Common myeloid progenitor, CD34-positive (primary cell): Measurements from ENCODE around the gene RNF149.

ENCODE experiments used
- CTCF ChIA-PET: fragments of 350-600 bp; sonication (Branson Sonifier 250); formaldehyde crosslinking; loops from one replicate; lab custom pipeline; 2021; ENCODE audit warnings: antibody characterized with exemption; lab: Charles Lee
- POLR2A ChIA-PET: fragments of 350-600 bp; sonication (Branson Sonifier 250); formaldehyde crosslinking; loops from one replicate; lab custom pipeline; 2021; ENCODE audit warnings: antibody characterized with exemption; lab: Charles Lee
- DNase-seq, 3 donors: peaks; one replicate each; pipeline versions ENCODE4 v3.0.0 to v3.0.0-alpha.2; 2013
- H3K27ac ChIP-seq, 2 experiments: 1 replicate in 1 of 2; 2 replicates in 1 of 2; pipeline ENCODE4 v1.7.0; 2013; ENCODE audit warnings: inconsistent platforms in 2 of 2, low read length in 2 of 2, mild to moderate bottlenecking in 2 of 2, low read depth in 1 of 2, moderate library complexity in 1 of 2; ENCODE audit not compliant: severe bottlenecking in 2 of 2, insufficient read depth in 1 of 2, poor library complexity in 1 of 2
- H3K27me3 ChIP-seq, 5 experiments: replicated peaks in 2 of 5; 1 replicate in 3 of 5; 2 replicates in 2 of 5; pipeline versions ENCODE4 v1.6.1 to v1.7.0; 2013; ENCODE audit warnings: low read length in 4 of 5, mild to moderate bottlenecking in 2 of 5, moderate library complexity in 2 of 5, inconsistent platforms in 1 of 5; ENCODE audit not compliant: insufficient read depth in 5 of 5, control insufficient read depth in 4 of 5
- H3K36me3 ChIP-seq, 4 experiments: 1 replicate in 2 of 4; 2 replicates in 2 of 4; pipeline versions ENCODE4 v1.6.1 to v1.7.0; 2013; ENCODE audit warnings: low read length in 3 of 4, control low read depth in 1 of 4, mild to moderate bottlenecking in 1 of 4; ENCODE audit not compliant: control insufficient read depth in 4 of 4, insufficient read depth in 4 of 4
- H3K4me1 ChIP-seq, 4 experiments: 1 replicate in 3 of 4; 2 replicates in 1 of 4; pipeline versions ENCODE4 v1.6.1 to v1.7.1; 2013; ENCODE audit warnings: low read length in 3 of 4, mild to moderate bottlenecking in 3 of 4, control low read depth in 1 of 4, inconsistent platforms in 1 of 4, moderate library complexity in 1 of 4; ENCODE audit not compliant: control insufficient read depth in 4 of 4, insufficient read depth in 4 of 4; ENCODE audit errors: control extremely low read depth in 1 of 4
- H3K4me3 ChIP-seq, 7 experiments: 1 replicate in 4 of 7; 2 replicates in 3 of 7; pipeline versions ENCODE4 v1.5.1 to v1.7.0; 2013; ENCODE audit warnings: mild to moderate bottlenecking in 7 of 7, low read length in 6 of 7, moderate library complexity in 6 of 7, inconsistent platforms in 2 of 7, low read depth in 2 of 7, control low read depth in 1 of 7; ENCODE audit not compliant: insufficient read depth in 4 of 7, control insufficient read depth in 1 of 7; ENCODE audit errors: extremely low read depth in 1 of 7
- H3K9me3 ChIP-seq, 5 experiments: 1 replicate in 4 of 5; 2 replicates in 1 of 5; pipeline versions ENCODE4 v1.6.1 to v1.7.1; 2013; ENCODE audit warnings: low read length in 4 of 5, mild to moderate bottlenecking in 2 of 5, inconsistent platforms in 1 of 5, low read depth in 1 of 5, moderate library complexity in 1 of 5; ENCODE audit not compliant: control insufficient read depth in 4 of 5, insufficient read depth in 2 of 5; ENCODE audit errors: control extremely low read depth in 1 of 5
- WGBS: methylation state at CpG from one replicate; pipeline ENCODE4 v1.1.5; 2013; ENCODE audit not compliant: insufficient coverage; 5-methylcytosine and 5-hydroxymethylcytosine counted together

The RNF149 gene

GRCh38 chr2:101274142-101274541 is 34.4 kb downstream of the RNF149 start:
- ChIA-PET POLR2A (no interaction called here), CTCF (interaction anchor here (0.7 kb wide), 1 partner anchor 12 kb away, joined by 3 read pairs; no protein-coding TSS in a partner anchor)
- Histone ChIP-seq H3K4me3 (no peak overlapping the region), H3K9me3 (no peaks in the 10 kb centered on the region), H3K4me1 (no peaks in the 10 kb centered on the region), H3K27me3 (no peaks in the 10 kb centered on the region), H3K36me3 (peaks cover 16 to 72% (median 54%) of the 10 kb centered on the region in 4 experiments), H3K27ac (no peak overlapping the region)
- WGBS = 100% methylated on average over 5 of the region's 5 CpGs
- DNase-seq = no peak

GRCh38 chr2:101273056-101273455 is 35.4 kb downstream of the RNF149 start:
- H3K27me3 ChIP-seq = no peaks in the 10 kb centered on the region

GRCh38 chr2:101272045-101272784 is 36.3 kb downstream of the RNF149 start:
- no CpG with 5 or more reads among the region's 3 CpGs for WGBS
- no peak for DNase-seq
- H3K9me3 ChIP-seq = no peaks in the 10 kb centered on the region
- no peak overlapping the region for H3K27ac ChIP-seq
- ChIA-PET POLR2A (interaction anchor here (0.7 kb wide), 1 partner anchor 10 kb away, joined by 6 read pairs; no protein-coding TSS in a partner anchor), CTCF (no interaction called here)
- peaks cover 0 to 10% (median 3%) of the 10 kb centered on the region in 4 experiments for H3K4me1 ChIP-seq
- peaks cover 12 to 74% (median 51%) of the 10 kb centered on the region in 4 experiments for H3K36me3 ChIP-seq
- H3K4me3 ChIP-seq = no peak overlapping the region
- H3K27me3 ChIP-seq = no peaks in the 10 kb centered on the region

More at GRCh38 chr2:101273056-101273455, 35.4 kb downstream of the RNF149 start:
- H3K36me3 ChIP-seq = peaks cover 12 to 71% (median 51%) of the 10 kb centered on the region in 4 experiments
- H3K4me1 ChIP-seq = peaks cover 0 to 3% (median 1%) of the 10 kb centered on the region in 4 experiments
- H3K27ac ChIP-seq = no peak overlapping the region
- 100% methylated on average over 1 of the region's 8 CpGs for WGBS
- no peaks in the 10 kb centered on the region for H3K9me3 ChIP-seq
- no peak for DNase-seq
- no peak overlapping the region for H3K4me3 ChIP-seq
- CTCF ChIA-PET = no interaction called here
- POLR2A ChIA-PET = no interaction called here

GRCh38 chr2:101270700-101271259 is 37.7 kb downstream of the RNF149 start:
- no peaks in the 10 kb centered on the region for H3K27me3 ChIP-seq
- ChIA-PET POLR2A (no interaction called here), CTCF (interaction anchor here (1.3 to 1.6 kb wide), 3 partner anchors 11 to 19 kb away, joined by 4 to 6 read pairs (median 5); partner anchors contain the start of gene CNOT11)
- no peak overlapping the region for H3K27ac ChIP-seq
- H3K4me1 ChIP-seq = peaks cover 0 to 10% (median 3%) of the 10 kb centered on the region in 4 experiments
- no peaks in the 10 kb centered on the region for H3K9me3 ChIP-seq
- WGBS = 94% methylated on average over 6 of the region's 8 CpGs
- H3K36me3 ChIP-seq = peaks cover 18 to 78% (median 48%) of the 10 kb centered on the region in 4 experiments
- DNase-seq = no peak
- no peak overlapping the region for H3K4me3 ChIP-seq

- POLR2A ChIA-PET = no interaction called here
These were observed 40.5 kb downstream of the RNF149 start for GRCh38 chr2:101267671-101268656.

GRCh38 chr2:101265893-101266499 is 42.5 kb downstream of the RNF149 start:
- ChIA-PET POLR2A (no interaction called here), CTCF (interaction anchor here (0.5 to 1.5 kb wide), 2 partner anchors 11 to 656 kb away, joined by 3 to 4 read pairs; no protein-coding TSS in a partner anchor)
- Histone ChIP-seq H3K9me3 (no peaks in the 10 kb centered on the region), H3K4me3 (no peak overlapping the region), H3K36me3 (peaks cover 7 to 81% (median 51%) of the 10 kb centered on the region in 4 experiments), H3K4me1 (peaks cover 0 to 10% (median 3%) of the 10 kb centered on the region in 4 experiments), H3K27ac (no peak overlapping the region), H3K27me3 (no peaks in the 10 kb centered on the region)
- DNase-seq = no peak
- WGBS = 84% methylated on average over 7 of the region's 11 CpGs

More at GRCh38 chr2:101267671-101268656, 40.5 kb downstream of the RNF149 start:
- Histone ChIP-seq H3K27ac (no peak overlapping the region), H3K27me3 (no peaks in the 10 kb centered on the region), H3K9me3 (no peaks in the 10 kb centered on the region), H3K4me1 (peaks cover 0 to 10% (median 3%) of the 10 kb centered on the region in 4 experiments), H3K36me3 (peaks cover 14 to 86% (median 51%) of the 10 kb centered on the region in 4 experiments), H3K4me3 (no peak overlapping the region)
- peak in 2 of 3 donors; percentile 33 to 38 for DNase-seq
- CTCF ChIA-PET = interaction anchor here (1.6 to 1.7 kb wide), 2 partner anchors 14 to 255 kb away, joined by 5 to 8 read pairs; no protein-coding TSS in a partner anchor
- WGBS = 40% methylated on average over 14 of the region's 15 CpGs
